GM19372 (cell line): ENCODE results near the gene TSSC4.

ENCODE experiments used
- ATAC-seq: cut with Tn5 transposase; IDR thresholded peaks from one replicate; pipeline ENCODE4 v1.9.1; 2021; ENCODE audit warnings: mild to moderate bottlenecking, low read depth, moderate library complexity; ENCODE audit not compliant: unreplicated experiment

The TSSC4 gene

DNA sequence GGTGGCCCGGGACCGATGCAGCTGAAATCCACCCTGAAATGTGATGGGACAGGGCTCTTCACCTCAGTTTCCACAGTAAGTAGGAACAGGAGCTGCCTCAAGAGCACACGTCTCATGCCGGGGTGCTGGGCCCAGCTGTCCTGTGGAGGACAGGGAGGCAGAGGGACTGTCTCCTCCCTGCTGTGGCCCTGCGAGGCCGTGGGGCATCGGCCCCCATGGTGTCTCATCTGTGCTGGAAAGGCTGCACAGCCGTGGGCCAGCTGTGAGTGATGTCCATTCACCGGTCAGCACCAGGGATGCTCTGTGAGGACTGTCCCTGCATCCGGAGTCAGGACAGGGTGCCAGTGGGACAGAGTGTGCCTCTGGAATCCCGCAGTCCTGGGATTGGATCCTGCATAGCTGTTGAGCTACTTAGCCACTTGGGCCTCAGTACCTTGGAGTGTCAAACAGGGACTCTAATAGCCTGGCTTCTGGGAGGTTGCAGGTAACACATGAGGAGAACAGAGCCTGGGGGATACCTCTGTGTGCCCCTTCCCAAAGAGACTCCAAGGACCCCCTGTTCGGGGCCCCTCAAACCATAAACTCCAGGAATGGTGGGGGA lies 27.3 kb downstream of the TSSC4 start:
- ATAC-seq: no peak

DNA sequence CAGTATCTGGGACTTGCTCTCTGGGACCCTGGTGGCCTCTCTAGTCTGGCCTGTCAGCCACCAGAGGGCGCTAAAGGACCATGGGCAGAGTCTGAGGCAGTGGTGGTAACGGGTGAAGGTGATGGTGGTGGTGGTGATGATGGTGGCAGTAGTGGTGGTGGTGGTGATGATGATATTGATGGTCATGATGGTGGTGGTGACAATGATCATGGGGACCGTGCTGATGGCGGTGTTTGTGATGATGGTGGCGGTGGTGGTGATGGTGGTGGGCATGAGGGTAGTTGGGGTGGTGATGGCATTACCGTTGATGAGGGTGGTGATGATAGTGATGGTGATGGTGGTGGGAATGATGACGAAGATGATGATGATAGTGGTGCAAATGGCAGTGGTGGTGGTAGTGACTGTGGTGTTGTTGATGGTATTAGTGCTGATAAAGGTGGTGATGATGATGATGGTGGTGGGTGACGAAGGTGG lies 27.8 kb downstream of the TSSC4 start:
- no peak for ATAC-seq

DNA sequence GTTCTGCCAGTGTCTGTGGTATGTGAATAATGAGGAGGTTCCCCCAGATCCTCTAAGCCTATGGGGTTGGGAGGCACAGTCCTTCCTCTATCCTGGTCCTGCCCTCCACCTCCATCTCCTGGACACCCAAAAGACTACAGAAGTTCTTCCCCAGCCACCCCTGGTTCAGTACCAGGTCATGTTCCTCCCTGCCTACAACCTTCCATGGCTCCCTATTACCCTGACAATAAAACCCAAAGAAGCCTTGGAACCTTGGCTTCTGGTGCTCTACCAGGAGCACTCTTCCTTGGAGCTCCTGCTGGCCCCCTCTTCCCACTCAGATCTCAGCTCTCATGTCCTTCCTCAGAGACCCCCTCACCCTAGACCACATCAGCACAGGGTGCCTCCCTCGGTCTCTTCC lies 30.8 kb downstream of the TSSC4 start:
- ATAC-seq: no peak

DNA sequence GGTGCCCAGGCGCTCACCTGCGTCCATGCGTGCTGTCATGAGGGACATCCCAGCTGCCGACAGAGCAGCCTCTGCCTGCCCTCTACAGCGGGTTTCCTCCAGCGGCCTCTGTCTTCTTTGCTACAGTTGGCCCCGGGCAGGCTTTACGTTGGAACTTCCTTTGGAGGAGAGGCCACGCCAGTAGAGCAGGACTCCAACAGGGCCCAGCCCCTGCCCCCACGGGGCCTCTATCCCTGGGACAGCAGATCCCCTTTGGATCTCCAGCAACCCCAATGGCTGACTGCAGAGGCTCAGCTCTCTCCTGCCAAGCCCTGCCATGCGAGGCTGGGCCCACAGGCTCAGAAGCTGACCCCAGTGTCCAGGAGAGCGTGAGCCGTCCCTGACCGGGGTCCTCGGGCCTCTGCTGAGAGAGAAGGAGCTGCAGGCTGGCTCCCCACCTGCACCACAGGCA lies 31.6 kb downstream of the TSSC4 start:
- ATAC-seq: no peak

DNA sequence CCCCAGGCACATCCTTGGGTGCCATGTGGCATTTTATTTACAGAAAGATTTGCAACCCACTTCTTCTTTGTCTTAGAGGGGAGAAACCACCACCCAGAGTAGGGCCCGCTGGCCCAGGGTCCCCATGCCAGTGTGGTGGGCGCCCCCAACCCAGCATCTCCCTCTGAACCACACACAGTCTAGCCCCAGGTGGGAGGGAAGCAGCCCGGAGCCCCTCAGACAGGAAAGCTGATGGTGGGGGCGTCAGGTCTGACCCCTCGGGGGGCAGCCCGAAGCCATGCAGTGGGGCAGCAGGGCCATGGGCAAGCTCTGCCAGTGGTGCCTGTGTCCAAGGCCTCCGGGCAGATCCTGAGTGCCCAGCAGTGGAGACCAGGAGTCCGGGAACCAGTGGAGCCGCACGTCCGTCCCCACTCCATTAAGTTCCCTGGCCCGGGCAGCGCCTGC lies 32.1 kb downstream of the TSSC4 start:
- no peak for ATAC-seq

GRCh38 chr11:2433106-2433925 lies 32.8 kb downstream of the TSSC4 start:
- no peak for ATAC-seq

DNA sequence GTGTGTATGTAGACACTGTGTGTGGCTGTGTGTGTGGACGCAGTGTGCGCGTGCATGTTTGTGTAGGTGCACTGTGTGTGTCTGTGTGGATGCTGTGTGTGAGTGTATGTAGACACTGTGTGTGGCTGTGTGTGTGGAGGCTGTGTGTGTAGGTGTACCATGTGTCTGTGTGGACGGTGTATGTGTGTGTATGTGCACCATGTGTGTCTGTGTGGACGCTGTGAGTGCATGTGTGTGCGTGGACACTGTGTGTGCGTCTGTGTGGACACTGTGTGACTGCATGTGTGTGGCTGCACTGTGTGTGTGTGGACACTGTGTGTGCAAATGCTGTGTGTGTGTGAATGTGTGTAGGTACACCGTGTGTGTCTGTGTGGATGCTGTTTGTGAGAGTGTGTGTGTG lies 33.5 kb downstream of the TSSC4 start:
- no peak for ATAC-seq

GRCh38 chr11:2434506-2435255 lies 34.1 kb downstream of the TSSC4 start:
- no peak for ATAC-seq

DNA sequence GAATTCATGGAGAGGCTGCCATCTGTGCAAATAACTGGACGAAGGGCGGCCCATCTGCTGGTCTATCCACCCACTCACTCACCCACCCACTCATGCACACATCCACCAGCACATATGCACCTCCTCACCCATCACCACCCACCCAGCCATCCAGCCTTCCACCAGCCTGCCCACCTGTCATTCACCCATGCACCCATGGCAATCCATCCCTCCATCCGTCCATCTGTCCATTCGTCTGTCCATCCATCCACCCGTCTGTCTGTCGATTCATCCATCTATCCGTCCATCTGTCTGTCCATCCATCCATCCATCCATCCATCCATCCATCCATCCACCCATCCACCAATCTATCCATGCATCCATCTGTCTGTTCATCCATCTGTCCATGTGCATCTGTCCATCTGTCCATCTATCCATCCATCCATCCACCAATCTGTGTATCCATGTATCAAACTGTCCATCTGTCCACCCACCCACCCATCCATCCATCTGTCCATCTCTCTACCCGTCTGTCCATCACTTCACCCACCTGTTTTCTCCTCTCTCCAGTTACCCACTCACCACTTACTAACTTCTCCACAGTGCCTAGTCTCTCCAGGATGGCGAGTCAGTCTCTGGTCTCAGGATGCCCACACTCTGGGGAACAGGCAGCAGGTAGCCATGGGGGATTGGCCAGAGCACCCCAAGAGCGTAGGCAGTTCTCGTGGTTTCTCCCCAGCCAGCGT lies 34.9 kb downstream of the TSSC4 start:
- ATAC-seq: no peak

GRCh38 chr11:2436013-2436520 lies 35.5 kb downstream of the TSSC4 start:
- ATAC-seq: no peak

- no peak for ATAC-seq
Observed at GRCh38 chr11:2436521-2437031, 36.0 kb downstream of the TSSC4 start.

- no peak for ATAC-seq
Observed at GRCh38 chr11:2437516-2437915, 37.0 kb downstream of the TSSC4 start.

DNA sequence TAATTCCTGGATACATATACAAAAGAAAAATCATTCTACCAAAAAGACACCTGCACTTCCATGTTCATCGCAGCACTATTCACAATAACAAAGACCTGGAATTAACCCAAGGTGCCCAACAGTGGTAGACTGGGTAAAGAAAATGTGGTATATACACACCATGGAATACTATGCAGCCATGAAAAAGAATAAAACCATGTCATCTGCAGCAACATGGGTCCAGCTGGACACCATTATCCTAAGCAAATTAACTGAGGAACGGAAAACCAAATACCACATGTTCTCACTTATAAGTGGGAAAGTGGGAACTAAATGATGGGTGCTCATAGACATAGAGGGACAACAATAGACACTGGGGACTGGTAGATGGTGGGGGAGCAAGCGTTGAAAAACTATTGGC lies 39.3 kb downstream of the TSSC4 start:
- no peak for ATAC-seq

GRCh38 chr11:2440646-2441045 lies 40.1 kb downstream of the TSSC4 start:
- ATAC-seq: no peak

DNA sequence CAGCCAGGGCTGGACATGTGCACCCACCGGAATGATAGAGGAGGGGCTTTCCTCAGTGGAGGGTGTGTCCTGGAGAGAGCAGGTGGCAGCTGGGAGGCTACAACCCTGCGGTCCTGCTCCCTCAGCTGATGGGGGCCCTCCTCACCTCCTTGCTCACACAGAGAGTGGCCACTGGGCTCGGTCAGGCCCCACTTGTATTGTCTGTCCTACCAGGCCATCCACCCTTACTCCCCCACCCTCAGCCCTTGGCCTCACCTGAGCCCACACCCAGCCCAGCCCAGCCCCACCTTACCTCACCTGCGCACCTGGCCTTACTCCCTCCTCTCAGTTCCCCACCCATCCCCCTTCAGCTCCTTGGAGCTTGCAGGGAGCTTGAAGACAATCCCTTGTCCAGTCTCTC lies 40.6 kb downstream of the TSSC4 start:
- ATAC-seq: no peak

GRCh38 chr11:2442589-2442988 lies 42.0 kb downstream of the TSSC4 start:
- ATAC-seq: no peak

DNA sequence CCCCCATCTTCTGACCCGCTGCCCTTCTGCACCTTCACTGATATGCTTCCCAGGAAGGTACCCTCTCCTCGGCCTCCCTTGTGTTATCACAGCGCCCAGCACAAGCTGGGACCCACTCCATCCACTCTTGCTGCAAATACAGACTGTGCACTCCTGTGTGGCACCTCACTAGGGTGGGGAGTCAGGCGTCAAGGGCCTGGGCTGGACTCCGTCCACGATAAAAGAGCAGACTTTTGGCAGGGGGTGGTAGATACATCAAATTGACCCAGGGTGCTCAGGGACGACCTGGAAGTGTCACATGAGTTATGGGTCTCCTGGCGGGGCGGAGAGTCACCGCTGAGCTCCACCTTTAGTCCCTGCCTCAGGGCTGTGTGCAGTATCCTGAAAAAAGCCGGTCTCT lies 42.9 kb downstream of the TSSC4 start:
- no peak for ATAC-seq

GRCh38 chr11:2443881-2444820 lies 43.6 kb downstream of the TSSC4 start, which contains the start of gene TRPM5:
Gene TRPM5 (minus strand): TSS chr11:2444514. CDS start chr11:2423036, 21,478 bp downstream.
- no peak for ATAC-seq
